HG03469 (cell line): Measurements from ENCODE around the gene FA2H.

Source experiments
- ATAC-seq: cut with Tn5 transposase; IDR thresholded peaks from one replicate; pipeline ENCODE4 v1.9.1; 2021; ENCODE audit warnings: mild to moderate bottlenecking, moderate library complexity, moderate number of reproducible peaks; ENCODE audit not compliant: unreplicated experiment

FA2H gene

DNA sequence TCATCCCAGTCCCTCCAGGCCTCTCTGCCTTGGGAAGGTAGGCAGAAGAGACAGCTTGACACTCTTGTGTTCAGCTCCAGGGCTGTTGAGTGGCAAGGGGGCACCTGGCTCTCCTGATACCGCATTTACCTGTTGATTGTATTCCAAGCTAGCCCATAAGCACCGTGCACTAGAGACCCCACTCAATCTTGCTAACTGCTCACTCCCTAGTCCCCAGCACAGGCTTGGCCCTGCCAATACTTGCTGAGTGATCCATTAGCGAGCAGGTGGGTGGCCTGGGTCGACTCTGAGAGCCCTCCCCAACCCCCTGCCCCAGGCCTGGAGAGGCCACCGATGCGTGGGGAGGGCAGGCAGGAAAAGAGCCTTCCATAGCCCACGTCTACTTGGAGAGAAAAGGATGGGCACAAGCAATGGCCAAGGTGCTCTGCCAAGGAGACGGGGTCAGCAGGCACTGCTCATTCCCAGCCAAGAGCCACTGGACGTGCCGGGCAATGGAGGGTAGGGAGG lies 29.5 kb downstream of the FA2H start:
- no peak for ATAC-seq

DNA sequence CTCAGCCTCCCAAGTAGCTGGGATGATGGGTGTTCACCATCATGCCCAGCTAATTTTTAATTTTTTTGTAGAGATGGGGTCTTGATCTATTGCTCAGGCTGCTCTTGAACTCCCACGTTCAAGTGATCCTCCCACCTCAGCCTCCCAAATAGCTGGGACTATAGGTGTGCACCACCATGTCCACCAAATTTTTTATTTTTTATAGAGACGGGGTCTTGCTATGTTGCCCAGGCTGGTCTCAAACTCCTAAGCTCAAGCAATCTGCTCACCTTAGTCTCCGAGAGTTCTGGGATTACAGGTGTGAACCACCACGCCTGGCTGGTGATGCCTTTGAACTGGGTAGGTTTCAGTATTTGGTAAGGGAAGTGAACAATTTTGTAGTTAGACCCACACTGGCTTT lies 30.1 kb downstream of the FA2H start:
- ATAC-seq, result no peak

DNA sequence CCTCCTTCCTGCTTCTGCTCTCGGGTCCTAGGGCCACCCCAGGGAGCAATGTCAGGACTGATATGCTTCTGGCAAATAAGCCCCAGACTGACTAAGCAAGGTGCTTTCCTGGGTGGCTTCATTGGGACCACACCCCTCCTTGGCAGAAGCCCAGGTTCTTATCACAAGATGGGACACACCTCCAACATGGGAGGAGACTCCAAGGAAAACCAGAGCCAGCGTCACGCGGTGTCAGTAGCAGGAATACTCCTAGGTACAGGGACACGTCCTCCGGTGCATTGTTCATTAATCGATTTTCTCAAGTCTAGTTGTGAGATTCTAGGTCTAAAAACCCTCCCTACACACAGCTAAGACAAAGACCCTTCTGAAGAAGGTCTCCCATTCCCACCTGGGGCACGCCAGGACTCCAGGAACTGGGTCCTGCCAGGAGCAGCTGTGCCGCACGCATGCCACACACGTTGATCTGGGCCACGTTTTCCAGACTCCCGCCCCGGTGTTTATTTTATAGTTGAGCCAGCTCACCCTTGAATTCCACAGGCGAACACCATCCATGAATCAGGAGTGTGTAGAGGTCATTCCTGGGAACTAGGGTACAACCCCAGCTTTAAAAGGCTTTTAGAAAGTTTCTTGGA lies 30.8 kb downstream of the FA2H start:
- no peak for ATAC-seq

DNA sequence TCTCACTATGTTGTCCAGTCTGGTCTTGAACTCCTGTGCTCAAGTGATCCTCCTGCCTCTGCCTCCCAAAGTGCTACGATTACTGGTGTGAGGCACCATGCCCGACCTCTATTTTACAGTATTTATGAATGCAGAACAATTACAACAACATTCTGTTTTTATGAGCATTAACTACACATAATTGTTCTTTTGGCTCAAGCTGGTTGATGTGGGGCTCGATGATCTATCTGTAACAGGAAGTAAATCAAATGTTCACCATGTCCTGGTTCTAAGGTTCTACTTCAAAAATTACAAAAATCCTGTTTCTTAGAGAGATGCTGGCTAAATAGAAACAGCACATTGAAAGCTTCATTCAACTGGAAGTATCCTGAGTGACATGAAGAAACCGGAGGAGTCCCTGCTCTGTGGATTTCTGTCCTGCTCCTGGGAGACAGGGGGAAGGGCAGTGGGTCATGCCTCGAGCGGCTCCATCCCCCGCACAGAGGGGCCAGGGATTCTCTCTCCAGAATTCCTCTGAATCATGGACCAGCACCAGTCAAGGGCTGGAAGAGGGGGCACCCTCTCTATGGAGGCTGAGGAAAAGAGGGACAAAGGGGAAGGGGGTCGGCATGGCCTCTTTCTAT lies 31.5 kb downstream of the FA2H start:
- no peak for ATAC-seq

DNA sequence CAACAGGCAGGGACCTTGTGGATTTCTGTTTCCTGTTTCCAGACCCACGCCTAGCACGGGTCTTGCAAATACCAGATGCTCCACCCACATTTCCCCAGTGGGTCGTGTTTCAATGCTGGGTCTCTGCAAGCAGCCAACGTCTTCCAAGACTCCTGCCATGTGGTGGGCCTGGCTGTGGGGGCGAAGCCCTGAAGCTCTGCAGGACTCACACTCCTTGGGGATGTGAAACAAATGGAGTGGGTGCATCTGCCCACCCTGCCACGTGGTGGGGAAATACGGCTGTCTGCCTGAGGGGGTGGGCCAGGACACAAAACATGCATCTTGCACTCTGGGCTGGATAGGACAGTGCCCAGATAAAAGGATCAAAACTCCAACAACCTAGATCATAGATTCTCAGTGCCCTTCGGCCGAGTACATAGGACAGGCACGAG lies 32.6 kb downstream of the FA2H start:
- no peak for ATAC-seq

DNA sequence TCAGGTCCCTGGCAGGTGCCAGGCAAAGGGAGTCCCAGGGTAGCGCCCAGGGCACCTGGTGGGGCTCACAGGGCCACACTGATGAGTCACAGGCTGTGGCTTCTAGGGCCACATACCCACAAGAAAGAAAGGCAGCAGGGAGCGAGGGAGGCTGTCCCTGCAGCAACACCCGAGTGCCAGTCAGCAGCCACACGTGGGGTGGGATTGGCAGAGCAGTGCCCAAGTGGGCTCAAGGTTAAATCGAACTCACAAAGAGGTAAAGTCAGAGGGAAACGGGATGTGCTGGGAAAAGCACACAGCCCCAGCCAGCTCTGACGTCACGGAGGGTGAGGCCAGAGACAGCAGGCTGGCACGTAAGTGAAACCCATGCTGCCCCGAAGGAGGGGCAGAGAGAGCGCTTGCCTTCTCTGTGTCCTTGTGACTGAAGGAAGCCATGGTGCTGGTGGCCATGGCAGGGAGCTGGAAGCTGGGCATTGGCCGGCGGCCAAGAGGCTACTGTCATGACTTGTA lies 33.8 kb downstream of the FA2H start:
- no peak for ATAC-seq

DNA sequence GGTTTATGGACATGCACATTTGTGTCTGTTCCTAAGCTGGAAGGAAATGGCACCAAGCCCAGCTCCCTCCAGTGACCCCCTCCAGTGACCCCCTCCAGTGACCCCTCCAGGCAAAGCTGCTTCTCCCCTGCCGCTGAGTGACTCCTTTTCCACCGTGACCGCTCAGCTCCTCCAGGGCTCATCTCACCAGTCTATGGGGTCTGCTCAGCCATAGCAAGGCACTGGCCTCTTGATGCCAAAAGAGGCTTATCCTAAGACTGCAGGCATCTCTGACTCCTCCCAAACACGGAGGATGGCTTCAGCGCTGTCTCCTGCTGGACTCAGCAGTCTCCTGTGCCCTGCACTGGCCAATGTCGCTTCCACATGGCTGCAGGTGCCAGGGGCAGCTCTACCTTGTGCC lies 35.3 kb downstream of the FA2H start:
- ATAC-seq, result no peak

DNA sequence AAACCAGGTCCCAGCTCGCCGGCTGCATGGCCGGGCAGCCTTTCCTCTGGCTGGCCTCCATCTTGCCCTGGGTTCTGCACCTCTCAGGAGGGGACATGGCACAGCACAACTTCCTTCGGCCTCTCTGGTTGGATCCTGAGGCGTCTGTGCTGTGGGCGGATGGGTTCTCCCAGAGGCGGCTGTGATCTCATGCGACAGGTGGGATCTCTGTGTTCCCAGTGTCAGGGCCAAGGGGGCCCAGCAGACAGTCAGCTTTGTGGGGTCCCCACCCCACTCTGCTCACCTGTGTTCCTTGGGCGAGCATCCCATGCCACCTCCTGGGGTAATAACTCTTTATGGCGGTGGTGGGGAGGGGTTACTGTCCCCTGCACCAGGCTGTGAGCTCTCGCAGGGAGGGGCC lies 35.8 kb downstream of the FA2H start:
- ATAC-seq, result no peak

DNA sequence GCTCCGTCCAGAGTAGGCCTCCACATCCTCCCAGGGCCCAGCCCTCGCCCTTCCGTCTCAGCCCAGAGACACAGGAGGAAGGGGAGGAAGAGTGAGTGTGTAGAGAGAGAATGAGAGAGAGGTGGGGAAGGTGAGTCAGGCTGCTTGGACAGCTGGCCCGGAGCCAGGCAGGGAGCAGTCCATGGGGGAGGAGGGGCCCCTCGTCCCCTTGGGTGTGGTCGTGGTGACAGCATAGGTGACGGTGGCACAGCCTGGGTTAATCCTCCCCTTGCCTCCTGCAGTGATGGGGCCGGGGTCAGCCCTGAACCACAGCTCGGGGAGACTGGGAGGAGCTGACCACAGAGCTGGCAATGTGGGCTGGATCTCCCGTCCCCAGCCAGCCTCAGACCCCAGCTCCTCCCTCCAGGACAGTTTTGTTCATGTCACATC lies 36.5 kb downstream of the FA2H start:
- no peak for ATAC-seq

DNA sequence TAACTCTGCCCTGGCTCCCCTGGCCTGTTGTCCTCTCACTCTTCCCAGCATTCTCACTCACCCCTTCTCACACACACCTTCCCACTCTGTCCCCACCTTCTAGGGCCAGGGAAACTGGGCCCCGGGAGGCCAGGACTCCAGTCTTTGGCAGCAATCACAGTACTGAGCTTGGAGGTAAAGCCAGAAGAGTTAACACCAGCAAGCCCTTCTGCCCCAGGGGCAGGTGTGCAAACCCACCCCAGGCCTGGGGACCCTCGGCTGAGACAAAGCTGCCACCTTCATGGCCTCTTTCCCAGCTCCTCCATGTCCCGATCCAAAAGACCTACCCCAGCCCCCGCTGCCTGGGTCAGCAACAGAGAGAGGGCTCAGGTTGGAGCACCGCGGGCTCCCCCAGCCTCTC lies 37.1 kb downstream of the FA2H start:
- ATAC-seq, result no peak

DNA sequence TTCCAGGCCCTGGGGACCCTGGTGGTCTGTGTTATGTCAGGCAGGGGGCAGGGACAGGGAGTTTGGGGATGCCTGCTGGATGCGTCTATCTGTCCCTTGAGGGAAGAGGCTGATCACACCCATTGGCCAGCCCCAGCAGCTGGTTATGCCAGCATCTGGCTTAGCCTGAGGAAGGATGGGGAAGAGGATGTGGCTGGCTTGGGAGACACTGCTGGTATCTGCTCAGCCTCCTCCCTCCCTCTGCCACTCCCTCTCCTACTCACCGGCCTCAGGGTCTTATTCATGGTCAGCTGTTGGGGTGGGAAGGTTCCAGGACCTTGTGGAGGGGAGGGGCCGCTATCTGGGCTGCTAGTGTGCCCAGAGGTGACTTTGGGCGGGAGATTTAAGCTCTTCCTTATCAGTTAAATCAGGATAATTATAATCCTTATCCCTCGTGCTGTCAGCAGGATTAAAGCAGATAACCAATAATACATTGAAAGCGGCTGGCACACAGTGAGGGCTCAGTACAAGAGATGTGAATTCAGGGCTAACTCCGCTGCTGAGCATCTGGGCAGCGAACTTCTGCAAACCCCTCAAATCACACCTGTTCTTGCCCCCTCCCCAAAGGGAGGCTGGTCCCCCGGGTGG lies 38.0 kb downstream of the FA2H start:
- no peak for ATAC-seq

DNA sequence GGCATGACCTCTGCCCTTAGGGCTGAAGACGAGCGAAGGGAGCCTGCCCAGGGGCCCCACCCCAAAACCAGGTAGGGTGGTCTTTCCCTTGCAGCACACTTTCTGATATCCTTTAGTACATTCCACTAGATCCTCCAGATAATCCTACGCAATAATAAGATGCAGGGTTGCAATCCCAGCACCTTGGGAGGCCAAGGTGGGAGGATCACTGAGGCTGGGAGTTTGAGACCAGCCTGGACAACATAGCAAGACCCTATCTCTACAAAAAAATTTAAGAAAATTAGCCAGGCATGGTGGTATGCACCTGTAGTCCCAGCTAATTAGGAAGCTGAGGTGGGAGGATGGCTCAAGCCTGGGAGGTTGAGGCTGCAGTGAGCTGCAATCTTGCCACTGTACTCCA lies 39.1 kb downstream of the FA2H start:
- no peak for ATAC-seq

DNA sequence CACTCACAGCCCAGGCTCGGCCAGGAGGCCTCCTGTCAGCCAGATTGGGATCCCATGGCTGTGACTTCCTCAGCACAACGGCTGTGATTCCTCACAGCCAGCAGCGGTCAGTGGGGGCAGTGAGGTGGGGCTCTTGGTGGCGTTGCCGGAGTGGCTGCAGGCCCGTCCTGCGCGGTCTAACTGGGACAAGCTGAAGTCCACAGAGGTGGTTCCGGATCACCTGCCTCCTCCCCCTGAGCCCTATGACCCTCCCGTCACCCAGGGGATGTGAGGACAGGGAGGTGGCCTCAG lies 39.5 kb downstream of the FA2H start:
- no peak for ATAC-seq

DNA sequence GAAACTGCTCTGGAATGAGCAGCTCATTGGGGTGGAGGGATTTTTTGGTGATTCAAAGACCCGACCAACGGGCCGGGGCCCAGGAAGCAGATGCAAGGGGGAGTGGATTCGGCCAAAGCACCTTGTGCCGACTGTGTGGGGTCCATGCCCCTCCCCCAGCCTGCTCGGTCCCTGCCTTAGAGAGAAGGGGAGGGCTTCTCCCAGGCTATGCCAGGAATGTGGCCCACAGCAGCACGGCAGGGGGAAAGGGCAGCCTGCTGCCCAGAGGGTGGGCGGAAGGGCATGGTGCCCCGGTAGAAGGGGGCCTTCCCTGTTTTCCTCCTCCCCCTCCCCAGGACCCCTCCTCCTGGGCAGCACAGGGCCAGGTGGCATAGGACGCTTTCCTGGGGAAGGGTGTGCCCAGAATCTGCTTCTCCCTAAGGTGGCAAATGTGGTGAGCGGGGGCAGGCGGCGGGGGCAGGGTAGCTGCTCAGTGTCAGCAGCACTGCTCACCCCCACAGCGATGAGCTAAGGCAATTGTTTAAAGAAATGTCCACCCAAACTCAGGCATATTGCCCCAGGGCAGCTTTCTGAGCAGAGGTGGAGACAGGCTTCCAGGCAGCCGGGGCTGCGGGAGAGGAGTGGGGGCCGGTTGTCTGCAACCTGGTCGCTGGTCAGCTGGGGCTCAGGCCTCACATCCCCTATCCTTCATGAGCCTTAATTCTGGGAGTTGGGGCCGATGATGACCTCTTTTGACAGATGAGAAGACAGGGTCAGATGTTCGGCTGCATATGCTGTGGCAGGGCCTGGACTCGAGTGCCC lies 40.1 kb downstream of the FA2H start:
- no peak for ATAC-seq

DNA sequence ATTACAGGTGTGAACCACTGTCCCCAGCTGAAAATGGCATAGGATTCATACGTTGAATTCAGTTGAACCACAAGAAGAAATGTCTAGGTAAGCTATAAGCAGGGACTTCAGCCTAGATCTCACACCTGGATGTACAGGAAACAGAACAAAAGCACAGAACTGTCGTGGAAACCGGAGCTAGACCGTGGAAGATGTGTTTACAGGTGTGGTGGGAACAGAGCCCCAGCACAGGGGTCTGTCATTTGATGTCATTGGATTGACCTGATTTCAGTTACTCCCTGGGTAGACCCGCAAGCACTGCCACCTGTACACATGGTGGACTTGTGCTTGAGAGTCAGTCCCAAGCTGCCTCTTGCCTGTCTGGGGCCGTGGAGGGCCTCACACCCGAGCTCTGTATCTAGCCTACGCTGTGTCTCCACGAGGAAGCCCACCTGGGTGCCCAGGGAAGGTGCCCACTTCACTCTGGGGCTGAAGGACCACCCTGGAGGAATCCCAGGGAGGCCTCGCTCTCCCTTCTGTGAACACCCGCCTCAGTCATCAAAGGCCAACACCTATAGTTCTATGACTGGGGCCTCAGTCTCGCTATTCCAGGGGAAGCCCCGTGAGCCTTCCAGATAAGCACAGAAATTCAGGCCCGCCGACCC lies 41.8 kb downstream of the FA2H start:
- ATAC-seq, result no peak

DNA sequence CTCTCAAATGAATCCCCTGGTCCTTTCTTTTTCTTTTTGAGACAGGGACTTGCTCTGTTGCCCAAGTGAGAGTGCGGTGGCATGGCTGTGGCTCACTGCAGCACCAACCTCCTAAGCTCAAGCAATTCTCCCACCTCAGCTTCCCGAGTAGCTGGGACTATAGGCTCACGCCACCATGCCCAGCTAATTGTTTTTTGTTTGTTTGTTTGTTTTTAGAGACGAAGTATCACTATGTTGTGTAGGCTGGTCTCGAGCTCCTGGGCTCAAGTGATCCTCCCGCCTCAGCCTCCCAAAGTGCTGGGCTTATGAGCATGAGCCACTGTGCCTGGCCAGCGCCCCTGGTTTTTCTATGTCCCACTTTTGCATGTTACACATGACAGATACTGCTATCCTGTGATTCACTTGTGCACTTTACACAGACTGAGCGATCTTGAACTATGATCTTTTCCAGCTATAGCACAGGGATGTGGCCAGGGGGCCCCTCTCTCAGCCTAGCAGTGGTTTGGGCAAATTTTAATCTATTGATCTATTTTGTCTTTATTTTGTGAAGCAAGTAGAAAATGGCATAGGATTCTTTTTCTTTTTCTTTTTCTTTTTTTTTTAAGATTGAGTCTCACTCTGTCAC lies 42.7 kb downstream of the FA2H start:
- no peak for ATAC-seq

DNA sequence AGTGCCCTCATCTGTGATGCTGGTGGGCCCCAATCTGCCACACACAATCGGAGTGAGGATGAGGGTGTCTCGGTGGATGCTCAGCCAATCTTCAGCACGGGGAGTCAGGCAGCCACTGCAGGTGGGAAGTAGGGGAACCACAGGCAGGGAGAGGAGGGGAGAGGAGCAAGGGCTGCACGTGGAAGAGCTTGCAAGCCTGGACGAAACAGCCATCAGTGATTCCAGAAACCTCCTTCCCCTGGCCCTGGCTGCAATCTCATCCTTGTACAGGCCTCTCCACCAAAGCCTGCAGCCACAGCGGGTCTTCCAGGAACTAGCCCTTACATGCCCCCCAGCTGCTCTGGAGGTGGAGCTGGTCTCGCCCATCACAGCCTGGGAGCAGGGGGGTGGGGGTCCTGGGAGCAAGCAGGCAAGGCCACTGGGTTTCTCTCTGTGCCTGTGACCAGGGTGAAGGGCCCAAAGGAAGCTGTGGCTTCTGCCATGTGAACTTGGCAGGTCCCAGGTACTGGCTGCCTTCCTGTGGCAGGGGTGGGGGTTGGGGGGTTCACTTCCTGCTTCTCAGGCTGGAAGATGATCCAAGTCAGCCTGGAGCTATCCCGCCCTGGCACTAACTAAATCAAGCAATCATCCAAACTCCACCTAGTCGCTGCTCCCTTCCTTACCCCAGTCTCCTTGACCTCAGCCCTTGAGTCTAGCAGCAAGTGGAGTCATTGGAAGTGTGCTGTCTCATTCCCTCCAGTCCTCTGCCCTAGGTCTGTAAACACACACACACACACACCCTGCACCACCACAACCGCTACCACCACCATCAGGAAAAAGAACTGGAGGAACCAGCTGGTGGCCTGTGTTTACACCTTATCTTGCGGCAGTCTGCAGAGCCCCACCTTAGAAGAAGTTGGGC lies 44.6 kb downstream of the FA2H start:
- no peak for ATAC-seq

DNA sequence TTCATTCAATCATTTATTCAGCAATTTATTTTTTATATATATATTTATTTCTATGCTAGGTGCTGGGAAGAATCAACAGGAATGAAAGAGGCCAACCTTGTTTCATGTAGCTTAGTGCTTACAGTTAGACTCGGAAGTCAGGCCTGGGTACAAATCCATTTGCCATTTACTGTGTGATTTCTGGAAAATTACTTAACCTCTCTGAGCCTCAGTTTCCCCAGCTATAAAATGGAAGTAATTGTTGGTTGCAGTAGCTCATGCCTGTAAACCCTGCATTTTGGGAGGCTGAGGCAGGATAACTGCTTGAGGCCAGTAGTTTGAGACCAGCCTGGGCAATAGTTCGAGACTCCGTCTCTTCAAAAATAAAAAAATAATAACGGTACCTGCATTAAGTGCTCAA lies 46.7 kb downstream of the FA2H start:
- ATAC-seq, result no peak

DNA sequence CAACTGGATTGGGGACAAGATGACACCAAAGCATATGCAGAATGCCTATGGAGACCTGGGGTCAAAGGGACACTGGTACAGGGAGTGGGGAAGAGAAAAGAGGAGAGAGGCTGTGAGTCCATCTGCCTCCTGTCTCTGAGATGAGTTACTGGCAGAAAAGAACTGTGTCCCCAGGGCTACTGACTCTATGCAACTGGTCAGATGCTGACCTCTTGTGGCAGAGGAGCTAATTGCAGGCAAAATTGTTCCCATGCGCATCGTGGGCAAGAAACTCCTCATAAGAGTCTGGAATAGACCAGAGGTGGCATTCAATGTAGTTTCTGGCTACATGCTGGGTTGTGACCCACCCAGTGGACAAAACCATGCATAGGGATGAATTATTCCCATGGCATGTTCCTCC lies 47.9 kb downstream of the FA2H start:
- ATAC-seq, result no peak
